DMS 273 treated with DMSO at 0.1 percent for 48 hours (cell line): ENCODE measurements around the gene DPH1.

Source experiments
- DNase-seq: peaks from one replicate; lab custom pipeline; 2025; lab: John Stamatoyannopoulos, UW

Gene DPH1

DNA sequence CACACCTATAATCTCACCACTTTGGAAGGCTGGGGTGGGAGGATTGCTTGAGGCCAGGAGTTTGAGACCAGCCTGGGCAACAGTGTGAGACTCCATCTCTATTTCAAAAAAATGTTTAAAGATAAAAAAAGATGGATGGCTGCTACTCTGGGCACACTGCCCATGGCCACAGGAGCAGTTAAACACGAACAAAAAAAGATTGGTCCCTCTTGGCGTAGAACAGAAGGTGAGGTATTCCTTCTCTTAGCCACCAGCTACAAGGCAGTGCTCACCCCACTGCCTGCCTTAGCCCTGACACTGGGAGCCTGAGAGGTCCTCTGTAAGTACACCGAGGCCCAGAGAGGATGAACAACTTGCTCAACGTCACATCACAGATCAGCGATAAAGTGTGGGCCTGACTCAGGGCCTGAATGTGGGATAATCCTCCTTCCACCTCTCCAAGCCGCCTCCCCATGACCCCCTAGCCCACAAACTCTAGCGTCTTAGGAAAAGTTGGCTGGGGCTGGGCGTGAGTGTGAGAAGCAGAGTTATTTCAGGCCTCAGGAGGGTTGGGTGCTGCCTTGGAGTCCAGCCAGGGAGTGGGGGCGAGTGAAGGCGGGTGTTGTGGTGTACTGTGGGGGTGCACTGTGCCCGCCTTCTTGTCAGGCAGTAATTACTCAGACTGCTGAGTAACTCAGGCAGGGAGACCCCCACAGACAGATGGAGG is 2.3 kb upstream of the DPH1 start:
- no peak for DNase-seq

DNA sequence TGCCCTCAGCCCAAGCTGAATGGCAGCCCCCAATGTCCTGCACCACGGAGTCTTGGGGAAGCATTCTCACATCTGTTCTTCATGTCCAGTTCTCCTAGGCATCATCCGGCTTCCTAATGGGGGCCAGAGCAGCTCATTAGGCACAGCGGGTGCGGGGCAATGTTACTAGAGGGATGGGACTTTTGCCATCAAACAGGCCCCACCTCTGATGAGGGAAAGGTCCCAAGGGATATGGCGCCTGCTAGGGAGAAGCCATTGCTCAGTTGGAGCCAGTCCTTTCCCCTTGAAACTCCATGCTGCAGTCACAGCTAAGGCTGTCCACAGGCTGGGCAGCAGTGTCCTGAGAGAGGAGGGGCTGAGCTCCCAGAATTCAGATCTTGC is 1.7 kb upstream of the DPH1 start:
- no peak for DNase-seq

DNA sequence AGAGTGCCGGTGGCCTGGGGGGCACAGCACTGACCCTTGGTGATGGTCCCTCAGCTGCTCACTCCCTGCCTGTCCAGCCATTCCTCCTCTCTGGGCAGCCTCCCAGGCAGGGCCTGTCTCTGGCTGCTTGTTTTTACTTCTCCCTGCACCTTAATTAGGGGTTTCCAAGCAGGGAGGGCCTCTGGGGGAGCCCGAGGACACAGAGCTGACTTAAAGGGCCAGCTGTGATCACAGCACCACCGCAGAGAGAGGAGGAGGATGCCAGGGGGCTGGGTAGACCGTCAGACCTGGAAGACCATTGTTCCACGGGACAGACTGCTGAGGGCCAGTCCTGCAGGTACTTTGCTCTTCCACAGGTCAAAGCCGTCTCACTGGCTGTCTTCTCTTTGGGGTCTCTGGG is 1.2 kb upstream of the DPH1 start:
- DNase-seq, result no peak

DNA sequence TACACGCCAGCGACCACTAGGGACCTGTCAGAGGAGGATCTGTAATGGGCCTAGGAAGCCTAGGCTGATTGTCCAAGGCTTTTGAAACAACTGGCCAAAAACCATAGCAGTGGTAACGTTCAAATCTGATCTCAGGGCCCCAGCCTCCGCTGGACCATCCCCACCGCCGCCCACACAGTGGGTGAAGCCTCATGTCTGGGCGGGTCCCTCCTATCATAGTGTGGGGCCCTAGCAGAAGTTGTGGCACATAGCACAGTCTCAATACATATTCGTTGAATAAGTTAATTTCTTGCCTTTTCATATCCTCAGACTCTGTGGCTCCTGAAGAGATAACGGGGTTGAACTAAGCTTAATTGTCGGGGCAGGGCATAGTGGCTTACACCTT is 818 bp downstream of the DPH1 start:
- DNase-seq, result no peak

DNA sequence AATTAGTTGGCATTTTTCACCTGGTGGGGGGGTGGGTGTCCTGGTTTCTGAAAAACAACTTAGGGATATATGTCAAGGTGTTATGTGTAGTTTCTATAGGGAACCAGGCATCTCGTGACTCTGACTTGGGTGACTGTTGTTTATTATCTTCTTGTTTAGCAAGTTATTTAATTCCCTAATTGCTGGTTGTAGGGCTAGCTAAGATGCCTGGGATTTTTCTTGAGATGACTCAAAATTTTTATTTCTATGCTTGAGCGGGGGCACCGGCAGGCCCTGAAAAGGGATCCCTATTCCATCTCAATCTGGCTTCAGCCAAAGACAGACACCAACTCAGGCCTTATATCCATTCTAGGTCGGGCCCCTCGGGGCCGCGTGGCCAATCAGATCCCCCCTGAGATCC is 3.2 kb downstream of the DPH1 start:
- DNase-seq, result no peak

DNA sequence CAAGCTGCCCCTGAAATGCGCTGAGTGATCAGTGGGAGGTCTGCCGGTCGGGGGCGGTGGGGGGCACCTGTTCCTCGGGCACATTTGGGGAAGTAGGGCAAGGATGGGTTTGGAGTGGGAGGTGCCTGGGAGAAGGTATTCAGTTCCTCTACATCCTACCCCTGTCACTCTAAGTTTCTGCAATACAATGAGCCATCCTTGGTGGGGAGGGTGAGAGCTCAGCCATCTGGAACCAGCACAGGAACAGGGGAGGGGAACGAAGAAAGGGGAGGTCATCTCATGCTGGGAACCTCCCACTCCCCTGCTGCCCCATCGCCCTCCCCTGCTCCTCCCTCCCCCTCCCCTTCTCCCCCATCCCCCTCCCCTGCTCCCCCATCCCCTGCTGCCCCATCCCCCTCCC is 4.2 kb downstream of the DPH1 start:
- DNase-seq, result no peak

DNA sequence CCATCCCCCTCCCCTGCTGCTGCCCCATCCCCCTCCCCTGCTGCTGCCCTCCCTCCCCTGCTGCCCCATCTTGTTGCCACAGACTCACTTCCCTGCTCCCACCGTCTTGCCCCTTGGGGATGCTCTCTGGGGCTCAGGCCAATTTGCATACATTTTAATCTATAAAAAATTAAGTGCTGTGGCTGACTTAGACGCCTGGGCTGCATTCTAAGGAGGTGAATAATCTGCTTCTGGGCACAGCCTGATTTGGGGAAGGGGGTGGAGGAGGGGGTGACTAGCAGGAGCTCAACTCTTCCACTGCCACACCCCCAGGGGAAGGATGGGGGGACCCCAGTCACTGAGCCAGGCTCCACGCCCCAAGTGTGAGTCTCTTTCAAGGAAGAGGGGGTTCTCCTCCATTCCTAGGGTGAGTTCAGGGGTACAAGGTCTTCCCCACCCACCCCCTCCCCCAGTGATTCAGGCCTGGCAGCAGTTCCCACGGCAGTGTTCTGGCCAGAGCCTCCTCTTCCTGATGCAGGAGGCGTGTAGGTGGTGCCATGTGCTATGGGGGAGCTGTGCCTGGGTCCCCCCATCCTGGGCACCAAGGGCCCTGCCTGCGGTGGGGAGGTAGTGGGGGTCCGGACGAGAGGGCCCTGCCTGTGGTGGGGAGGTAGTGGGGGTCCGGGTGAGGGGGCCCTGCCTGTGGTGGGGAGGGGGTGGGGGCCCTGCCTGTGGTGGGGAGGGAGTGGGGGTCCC is 5.0 kb downstream of the DPH1 start:
- DNase-seq, result no peak

DNA sequence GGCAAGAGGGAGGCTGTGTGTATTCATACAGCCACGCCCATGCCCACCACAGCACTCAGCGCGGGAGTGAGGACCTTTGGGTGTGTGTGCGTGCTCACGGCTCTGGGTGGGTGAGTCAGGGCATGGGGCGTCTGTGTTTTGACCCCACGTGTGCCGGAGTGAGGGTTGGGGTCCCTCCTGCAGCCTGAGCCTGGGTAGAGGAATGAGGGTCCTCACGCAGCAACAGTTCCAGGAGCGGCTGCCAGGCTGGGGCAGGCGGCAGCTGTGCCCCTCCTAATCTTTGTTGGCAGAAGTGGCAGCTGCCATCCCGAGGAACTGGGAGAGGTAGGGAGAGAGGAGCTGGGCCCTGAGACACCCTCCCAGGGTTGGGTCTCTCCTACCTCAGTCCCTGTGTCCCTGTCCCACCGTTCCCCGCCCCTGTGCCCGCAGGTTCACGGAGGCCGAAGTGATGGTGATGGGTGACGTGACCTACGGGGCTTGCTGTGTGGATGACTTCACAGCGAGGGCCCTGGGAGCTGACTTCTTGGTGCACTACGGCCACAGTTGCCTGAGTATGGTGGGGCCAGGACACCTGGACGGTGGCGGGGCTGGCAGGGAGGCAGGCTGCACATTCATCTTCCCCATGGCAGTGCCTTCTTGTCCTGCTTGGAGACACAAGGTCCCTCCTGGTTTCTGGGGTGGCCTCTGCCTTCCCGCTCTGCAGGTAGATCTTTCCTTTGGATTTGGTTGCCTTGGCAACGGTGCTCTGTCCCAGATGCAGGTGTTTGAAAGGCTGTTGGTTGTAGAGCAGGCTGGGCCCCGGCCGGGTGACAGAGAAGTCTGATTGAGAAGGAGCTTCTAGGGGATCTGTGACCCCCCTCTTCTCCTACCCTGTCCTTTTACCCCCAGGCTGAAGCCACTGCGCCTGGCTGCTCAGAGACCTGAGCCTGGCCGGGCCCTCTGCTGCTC is 5.9 kb downstream of the DPH1 start:
- no peak for DNase-seq

DNA sequence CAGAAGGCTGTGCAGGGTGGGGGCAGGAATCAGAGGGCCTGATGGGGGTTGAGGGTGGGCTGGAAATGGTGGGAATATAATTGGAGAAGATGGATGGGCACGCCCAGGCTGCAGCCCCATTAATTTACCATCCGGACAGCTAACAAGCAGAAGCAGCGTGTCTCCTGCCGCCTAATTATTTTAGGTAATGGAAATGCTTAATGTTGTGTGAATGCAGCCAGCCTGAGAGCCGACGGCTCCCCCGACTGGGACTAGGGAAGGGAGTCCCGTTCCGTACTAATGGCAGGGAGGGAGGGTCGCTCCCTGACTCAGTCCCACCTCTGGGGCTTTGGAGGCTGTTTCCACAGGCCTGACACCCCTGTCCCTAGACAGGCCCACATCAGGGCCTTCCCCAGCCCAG is 7.2 kb downstream of the DPH1 start:
- DNase-seq, result no peak

DNA sequence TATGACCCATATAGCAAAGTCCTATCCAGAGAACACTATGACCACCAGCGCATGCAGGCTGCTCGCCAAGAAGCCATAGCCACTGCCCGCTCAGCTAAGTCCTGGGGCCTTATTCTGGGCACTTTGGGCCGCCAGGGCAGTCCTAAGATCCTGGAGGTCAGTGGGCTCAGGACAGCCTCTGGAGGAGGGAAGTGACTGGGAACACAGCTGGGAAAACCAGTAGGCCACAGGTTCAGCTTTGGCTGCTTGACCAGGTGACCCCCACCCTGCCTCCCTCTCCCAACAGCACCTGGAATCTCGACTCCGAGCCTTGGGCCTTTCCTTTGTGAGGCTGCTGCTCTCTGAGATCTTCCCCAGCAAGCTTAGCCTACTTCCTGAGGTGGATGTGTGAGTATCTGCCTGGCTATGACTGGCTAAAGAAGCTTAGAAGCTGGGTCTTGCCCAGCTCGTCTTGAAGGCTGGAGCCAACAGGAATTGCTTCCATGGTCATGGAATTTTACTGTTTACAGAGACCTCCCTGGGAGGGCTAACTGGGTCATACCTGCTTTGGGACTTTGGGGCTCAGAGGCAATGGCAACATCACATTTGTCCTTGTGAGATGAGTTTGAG is 10.4 kb downstream of the DPH1 start:
- no peak for DNase-seq

DNA sequence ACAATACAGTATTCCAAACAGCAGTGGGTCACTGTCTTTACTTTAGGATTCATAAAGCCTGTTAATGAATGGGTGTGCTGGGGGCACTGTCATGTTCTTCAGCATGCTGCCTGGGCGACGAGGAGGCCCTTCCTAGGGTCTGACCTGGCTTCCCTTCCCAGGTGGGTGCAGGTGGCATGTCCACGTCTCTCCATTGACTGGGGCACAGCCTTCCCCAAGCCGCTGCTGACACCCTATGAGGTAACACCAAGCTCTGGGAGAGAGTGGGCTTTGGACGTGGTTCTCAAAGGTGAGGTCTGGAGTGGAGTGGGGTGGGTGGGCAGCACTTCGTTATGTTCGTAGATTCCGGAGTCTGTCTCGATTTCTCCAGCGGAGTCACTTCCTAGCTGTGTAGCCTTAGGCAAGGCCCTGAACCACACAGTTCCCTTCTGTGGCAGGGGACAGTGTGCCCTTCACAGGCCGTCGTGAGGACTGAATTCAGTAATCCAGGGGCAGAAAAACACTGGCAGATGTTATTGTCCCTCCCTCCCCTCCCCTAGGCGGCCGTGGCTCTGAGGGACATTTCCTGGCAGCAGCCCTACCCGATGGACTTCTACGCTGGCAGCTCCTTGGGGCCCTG is 11.1 kb downstream of the DPH1 start:
- DNase-seq, result peak; percentile 25

DNA sequence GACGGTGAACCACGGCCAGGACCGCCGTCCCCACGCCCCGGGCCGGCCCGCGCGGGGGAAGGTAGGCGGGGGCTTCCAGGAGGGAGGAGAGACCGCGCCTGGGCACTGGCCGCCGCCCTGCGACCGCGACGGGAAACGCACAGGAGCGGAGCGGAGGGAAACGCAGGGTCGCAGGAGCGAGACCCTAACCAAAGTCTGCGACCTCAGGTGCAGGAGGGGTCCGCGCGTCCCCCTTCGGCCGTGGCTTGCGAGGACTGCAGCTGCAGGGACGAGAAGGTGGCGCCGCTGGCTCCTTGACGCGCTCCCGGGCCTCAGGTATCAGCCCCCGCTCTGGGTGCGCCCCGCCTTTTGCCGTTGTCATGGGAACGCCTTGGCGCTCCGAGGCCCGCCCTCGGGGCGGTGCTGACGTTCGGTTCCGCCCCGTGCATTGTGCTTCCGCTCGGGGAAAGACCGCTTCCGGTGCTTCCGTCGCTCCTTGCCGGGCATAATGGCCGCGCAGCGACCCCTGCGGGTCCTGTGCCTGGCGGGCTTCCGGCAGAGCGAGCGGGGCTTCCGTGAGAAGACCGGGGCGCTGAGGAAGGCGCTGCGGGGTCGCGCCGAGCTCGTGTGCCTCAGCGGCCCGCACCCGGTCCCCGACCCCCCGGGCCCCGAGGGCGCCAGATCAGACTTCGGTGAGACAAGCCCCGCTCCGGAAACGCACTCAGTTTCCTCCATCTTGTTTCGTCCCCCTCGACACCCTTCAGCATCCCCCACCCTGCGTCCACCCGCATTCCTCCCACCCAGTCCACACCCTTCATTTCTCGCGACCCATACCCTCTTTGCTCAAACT is 11.8 kb downstream of the DPH1 start, which contains the start of gene OVCA2:
OVCA2 (plus strand) TSS at position 462 of the 829 bp plus-strand sequence; CDS start at position 488, 26 bp downstream.
- DNase-seq, result peak; percentile 69

DNA sequence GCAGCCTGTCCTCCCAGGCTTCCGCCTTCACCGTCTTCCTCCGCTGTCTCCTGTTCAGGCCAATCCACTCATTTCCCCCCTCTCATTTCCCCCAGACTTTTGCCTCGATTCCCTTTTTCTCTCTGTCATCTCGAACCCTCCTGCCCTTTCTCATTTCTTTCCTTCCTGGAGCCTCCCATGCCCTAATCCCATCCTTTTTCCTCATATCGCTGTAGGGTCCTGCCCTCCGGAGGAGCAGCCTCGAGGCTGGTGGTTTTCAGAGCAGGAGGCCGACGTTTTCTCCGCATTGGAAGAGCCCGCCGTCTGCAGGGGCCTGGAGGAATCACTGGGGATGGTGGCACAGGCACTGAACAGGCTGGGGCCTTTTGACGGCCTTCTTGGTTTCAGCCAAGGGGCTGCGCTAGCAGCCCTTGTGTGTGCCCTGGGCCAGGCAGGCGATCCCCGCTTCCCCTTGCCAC is 12.5 kb downstream of the DPH1 start:
- no peak for DNase-seq

DNA sequence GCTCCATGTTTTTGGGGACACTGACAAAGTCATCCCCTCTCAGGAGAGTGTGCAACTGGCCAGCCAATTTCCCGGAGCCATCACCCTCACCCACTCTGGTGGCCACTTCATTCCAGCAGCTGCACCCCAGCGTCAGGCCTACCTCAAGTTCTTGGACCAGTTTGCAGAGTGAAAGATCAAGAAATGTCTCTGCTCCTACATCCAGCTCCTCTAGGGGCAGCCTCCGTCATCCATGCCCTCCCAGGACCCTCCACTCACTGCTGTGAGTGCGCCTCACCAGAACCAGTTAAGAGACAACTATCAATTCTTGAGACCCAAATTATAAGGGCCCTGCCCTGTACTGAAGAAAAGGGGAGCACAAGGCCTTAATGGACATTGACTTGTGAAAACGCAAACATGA is 13.0 kb downstream of the DPH1 start:
- no peak for DNase-seq

DNA sequence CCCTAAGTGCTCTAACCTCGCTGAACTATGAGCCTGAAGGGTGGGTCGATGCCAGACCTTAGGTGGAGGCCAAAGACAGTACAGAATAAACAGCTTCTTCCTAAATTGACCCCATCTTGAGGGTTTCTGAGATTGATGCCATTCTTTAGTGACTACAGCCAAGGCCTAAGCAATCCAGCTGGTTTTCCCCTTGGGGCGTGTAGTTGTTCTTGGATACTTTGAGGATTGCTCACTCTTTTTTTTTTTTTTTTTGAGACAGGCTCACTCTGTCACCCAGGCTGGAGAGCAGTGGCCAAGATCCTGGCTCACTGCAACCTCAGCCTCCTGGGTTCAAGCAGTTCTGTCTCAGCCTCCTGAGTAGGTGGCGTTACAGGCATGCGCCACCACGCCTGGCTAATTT is 13.8 kb downstream of the DPH1 start:
- no peak for DNase-seq

DNA sequence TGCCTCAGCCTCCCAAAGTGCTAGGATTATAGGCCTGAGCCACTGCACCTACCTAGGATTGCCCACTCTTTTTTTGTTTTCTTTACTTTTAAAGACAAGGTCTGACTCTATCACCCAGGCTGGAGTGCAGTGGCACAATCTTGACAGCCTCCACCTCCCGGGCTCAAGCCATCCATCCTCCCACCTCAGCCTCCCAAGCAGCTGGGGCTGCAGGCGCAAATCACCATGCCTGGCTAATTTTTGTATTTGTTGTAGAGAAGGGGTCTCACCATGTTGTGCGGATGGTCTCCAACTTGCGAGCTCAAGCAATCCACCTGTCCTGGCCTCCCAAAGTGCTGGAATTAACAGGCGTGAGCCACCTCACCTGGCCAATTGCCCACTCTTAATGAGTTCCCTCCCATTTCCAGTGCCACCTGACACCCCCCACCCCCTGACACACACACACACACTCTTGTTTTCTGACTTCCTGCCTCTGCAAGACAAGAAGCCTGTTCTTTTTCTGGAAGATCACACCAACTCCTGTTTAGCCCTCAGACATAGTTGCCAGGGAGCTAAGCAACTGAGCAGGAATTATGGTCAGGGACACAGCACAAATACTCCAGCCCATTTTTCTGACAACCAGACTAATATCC is 14.4 kb downstream of the DPH1 start:
- DNase-seq, result no peak

DNA sequence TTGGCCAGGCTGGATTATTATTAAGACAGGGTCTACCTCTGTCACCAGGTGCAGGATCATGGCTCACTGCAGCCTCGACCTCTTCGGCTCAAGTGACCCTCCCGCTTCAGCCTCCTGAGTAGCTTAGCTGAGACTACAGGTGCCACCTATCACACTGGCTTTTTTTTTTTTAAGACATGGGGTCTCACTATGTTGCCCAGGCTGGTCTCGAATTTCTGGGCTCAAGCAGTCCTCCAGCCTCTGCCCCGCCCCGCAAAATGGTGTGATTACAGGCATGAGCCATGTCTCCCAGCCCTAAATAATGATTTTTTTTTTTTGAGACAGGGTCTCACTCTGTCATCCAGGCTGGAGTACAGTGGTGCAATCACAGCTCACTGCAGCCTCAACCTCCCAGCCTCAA is 17.6 kb downstream of the DPH1 start:
- DNase-seq, result no peak

DNA sequence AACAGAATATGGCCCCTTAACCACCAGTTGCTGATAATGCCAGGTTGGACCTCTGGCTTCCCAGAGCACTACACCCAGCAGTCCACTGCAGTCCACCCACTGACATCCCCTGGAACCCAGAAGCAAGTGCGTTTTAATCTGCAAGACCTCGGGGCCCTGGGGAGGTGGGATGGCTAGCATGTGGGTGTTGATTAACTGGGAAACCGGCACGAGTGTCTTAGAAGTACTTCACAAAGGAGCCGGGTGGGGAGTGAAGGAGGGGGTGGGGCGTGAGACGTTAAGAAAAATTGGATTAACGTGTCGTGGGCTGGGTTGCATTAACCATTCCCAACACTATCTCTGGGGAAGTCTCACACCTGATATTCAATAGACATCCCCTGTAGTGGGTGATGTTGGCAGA is 18.9 kb downstream of the DPH1 start:
- DNase-seq, result no peak

DNA sequence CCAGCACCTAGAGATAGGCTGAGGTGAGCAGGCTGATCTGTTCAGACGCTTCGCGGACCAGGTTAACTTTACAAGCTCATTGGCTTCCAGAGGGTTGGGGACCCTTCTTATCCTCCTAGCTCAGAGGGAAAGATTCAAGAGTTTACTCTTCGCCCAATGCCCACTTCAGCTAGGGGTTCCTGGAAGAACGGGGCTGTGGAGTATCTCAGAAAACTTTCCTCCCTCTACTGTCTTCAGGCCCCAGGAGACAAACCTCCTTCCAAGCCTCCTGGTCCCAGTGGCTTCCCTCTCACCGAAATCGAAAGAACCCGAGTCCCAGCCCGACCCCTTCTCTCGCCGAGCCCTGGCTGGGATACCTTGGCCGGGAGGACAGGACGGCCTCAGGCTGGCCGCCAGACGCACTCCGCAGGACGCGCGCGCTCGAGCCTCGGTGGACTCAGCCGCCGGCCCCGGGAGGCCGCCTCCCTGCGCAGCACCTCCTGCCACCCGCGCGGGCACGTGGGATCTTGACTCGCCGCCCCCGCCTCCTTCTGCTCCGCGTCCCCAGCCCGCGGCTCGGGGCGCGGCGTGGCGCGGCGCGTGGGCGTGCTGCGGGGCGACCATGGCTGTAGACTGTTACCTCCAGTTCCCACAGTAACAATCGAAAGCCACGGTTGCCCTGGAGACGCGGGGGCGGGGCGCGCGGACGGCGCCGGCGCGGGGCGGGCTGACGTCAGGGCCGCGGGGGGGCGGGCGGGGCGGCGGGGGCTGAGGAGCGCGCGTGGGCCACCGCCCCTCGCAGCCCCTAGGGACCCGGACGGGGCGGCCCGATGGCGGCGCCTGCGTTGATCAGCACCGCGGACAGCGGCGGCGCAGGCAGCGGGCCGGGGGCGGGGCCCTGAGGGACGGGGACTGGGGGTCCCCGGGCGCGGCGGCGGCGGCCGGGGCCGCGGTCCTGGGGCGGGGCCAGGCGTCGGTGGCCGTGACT is 19.7 kb downstream of the DPH1 start:
- DNase-seq, result no peak
